Stimulated activated CD4-positive, alpha-beta T cell treated with anti-CD3 and anti-CD28 coated beads, Interleukin-2, amount 100 ng/mL, for 4 hours (primary cell): ENCODE results near the gene CEP170B.
"Not testable (repeated sequence)": the region's sequence is repeated elsewhere in the genome, so short reads cannot be mapped to it uniquely, and the experiment has no call there.

ENCODE experiments used
- DNase-seq: peaks from one replicate; pipeline ENCODE4 v3.0.0-alpha.2; 2020; ENCODE audit warnings: low read depth

Gene CEP170B

DNA sequence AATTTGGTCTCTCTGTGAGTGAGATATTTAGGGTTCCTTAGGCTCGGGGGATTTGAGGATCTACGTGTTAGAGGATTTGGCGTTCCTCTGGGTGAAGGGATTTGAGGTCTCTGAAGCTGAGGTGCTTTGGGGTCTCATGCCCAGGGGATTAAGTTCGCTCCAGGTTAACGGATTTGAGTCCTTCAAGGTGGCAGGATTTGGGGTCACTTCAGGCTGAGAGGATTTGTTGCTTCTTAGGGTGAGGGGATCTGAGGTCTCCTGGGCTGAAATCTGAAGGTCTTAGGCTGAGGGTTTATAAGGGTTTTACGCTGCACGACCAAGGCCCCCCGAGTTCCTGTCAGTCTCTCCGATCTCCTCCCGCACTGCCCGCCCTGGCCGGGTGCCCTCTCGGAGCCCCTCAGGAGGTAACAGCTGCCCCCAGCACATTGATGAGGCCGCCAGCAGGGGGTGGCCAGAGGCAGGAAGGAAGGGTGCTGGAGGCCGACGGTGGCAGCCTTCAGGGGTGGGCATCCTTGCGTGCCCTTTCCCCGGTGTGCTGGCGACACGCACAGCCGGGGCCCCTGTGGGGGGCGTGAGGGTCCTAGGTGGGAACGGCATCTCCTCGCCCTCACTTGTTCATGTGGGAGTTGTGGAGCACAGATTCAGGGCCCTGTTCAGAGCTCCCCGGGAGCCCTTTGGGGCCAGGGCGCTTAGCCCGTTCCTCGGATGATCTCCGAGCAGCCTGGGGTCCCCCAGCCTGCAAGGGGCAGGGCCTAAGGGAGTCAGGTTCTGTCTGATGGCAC lies 14.3 kb downstream of the CEP170B start:
- DNase-seq, result no peak

GRCh38 chr14:104879983-104880565 lies 15.0 kb downstream of the CEP170B start:
- DNase-seq, result no peak

DNA sequence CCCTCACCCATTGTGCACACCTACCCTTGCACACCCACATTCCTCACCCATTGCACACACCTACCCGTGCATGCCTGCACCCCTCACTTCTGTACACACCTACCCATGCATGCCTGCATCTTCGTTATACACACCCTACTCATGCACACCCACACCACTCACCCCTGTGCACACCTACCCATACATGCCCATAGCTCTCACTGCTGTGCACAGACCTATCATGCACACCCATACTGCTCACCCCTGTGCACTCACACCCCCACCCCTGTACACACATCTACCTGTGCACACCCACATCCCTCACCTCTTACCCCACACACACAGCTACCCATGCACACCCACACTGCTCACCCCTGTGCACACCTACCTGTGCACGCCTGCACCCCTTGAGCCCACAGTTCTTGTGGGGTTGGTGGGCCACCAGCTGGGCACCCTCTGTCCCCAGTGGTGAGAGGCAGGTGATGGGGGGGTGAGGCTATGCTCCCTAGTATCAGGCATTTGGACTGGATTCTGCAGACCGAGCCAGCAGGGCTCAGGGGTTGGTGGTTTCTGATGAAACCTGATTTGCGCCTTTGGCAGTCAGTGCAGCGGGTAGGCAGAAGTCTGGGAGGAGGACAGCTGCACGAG lies 15.6 kb downstream of the CEP170B start:
- no peak for DNase-seq

DNA sequence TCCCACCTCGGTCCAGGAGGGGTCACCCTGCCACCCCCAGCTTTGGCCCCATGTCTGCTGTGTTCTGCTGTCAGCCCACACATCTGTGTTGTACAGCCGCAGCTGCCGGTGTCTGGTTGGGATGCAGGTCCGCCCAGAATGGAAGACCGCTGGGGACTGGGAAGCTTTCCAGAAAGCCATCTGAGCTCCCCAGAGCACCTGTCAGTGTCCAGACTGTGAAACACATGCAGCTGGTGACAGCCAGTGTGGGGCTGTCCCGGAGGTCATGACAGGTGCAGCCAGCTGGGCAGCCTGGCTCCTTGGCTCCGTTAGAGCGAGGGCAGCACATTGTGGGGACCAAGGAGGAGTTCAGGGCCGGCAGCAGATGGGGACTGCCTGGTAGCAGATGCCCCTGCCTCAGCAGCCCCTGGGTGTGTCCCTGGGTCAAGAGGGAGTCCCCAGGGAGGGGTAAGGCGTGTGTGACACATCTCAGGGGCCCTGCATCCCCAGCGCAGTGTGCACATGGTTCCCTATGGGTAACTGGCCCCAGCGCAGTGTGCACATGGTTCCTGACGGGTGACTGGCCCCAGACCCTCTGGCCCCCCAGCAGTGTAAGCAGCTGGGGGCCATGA lies 16.4 kb downstream of the CEP170B start:
- no peak for DNase-seq

DNA sequence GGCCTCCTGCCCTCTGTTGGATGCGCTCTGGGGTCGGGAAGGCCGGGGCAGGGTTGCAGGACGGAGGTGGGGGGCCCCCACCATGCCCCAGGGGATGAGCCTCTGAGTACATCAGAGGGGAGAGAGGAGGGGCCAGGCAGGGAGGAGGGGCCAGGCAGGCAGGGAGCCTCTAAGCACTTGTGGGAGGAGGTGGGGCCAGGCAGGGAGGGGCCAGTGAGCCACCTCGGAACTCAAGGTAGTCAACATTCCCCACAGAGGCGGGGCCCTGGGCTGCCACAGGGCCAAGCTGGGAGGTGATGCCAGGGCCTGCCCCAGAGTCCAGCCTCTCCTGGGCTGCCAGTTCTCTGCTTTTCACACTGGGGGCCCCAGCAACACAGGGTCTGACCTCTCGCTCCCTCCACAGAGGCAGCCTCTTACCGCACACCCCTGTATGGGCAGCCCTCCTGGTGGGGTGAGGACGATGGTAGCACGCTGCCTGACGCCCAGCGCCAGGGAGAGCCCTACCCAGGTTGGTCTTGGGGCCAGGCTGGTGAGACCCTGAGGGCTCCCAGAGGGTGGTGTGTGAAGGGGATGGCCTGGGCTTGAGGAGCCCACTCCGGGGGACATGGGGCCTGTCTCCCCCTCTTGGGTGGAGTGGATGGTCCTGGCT lies 17.4 kb downstream of the CEP170B start:
- no peak for DNase-seq

GRCh38 chr14:104882991-104883660 lies 18.1 kb downstream of the CEP170B start:
- DNase-seq, result no peak

DNA sequence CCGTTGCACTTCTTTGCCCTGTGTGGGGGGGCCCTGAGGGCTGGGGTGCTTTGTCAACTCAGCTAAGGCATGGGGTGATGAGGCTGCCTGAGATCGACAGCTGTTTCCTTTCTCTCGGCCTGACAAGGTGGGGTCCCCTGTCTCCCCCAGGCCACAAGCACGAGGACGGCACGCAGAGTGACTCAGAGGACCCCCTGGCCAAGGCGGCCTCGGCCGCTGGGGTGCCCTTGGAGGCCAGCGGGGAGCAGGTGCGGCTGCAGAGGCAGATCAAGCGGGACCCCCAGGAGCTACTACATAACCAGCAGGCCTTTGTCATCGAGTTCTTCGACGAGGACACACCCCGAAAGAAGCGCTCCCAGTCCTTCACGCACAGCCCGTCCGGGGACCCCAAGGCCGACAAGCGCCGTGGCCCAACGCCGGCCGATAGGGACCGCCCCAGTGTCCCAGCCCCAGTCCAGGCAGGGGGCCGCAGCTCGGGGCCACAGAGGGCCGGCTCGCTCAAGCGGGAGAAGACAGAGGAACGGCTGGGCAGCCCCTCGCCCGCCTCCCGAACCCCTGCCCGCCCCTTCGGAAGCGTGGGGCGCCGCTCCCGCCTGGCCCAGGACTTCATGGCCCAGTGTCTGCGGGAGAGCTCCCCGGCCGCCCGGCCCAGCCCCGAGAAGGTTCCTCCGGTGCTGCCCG lies 18.8 kb downstream of the CEP170B start:
- DNase-seq, result no peak

- not testable (repeated sequence) for DNase-seq
Observed at GRCh38 chr14:104884381-104884780, 19.3 kb downstream of the CEP170B start.

DNA sequence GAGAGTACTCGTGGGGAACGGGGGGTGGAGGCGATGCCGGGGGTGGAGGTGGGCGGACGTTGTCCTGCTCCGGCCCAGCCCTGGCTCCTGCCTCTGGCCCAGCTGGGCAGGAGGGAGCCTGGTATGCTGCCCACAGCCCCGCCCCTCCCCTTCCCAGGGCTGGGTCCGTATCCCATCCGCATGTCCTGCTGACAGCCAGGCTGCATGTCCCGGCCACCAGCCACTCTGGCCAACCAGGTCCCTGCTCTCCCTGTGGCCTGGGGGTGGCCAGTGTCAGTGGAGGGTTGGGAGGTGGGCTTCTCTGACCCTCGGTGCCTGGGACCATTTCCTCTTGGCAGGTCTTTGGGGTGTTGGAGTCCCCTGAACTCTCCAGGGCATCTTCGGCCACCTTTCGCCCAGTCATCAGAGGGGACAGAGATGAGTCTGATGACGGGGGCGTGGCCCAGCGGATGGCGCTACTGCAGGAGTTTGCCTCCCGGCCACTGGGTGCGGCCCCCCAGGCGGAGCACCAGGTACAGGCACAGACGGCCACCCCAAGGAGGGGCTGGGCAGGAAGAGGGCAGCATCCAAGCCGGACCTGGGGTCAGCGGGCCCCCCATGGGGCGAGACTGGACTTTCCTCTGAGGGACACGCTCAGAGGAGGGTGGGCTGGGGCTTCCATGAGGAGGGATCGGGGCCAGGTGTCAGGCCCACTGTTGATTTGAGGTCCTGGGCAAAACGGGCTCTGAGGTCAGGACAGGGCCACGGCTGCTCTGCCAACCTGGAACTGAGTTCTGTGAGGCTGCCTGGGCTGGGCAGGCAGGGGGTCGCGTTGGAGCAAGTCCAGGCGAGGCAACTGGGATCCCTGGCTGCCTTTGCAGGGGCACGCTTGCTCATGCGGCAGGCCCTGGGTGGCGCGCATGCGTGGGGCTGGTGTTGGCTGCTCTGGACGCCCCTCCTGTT lies 20.2 kb downstream of the CEP170B start:
- no peak for DNase-seq

DNA sequence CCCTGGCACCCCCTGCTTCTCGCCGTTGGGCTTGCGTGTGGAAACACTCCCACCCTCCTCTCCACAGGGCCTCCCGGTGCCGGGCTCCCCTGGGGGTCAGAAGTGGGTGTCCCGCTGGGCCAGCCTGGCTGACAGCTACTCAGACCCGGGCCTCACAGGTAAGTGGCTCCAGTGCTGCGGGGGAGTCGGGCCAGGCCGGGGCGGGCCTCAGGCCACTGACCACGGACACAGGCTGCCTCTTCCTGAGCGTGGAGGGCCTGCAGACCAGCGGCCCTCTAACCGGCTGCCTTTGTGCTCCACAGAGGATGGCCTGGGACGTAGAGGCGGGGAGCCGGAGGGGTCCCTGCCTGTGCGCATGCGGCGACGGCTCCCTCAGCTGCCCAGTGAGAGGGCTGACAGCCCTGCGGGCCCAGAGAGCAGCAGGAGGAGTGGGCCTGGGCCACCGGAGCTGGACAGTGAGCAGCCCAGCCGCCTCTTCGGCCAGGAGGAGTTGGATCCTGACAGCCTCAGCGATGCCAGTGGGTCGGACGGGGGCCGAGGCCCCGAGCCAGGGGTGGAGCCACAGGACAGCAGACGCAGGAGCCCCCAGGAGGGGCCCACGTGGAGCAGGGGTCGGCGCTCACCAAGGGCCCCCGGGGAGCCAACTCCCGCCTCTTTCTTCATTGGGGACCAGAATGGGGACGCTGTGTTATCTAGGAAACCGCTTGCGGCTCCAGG lies 21.1 kb downstream of the CEP170B start:
- no peak for DNase-seq

GRCh38 chr14:104886690-104887622 lies 21.9 kb downstream of the CEP170B start:
- no peak for DNase-seq

DNA sequence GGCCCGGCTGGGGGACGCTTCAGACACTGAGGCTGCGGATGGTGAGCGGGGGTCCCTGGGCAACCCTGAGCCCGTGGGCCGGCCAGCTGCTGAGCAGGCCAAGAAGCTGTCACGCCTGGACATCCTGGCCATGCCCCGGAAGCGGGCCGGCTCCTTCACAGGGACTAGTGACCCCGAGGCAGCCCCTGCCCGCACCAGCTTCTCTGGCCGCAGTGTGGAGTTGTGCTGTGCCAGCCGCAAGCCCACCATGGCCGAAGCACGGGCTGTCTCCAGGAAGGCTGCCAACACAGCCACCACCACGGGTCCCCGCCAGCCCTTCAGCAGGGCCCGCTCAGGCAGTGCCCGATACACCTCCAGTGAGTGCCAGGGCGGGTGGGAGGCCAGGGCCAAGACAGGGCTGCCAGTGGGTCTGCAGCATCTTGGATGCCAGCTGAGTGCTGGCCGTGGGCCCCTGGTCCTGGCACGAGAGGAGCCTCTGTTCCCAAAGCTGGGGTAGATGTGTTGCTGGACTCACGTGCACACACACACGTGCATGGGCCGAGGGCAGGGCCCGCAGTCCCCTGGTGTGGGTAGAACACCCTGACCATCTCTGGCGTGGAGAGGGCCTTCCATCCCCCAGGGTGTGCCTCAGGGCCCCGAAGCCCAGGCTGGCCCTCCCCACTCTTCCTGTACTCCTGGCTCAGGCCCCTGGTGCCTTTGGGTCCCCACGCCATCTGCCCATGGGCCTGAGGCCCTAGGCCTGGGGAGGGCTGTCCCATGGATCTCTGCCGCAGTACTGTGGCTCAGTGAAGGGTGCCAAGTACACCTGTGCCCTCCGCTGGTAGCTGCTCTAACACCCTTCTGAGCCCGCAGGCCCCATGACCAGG lies 22.8 kb downstream of the CEP170B start:
- DNase-seq, result no peak

DNA sequence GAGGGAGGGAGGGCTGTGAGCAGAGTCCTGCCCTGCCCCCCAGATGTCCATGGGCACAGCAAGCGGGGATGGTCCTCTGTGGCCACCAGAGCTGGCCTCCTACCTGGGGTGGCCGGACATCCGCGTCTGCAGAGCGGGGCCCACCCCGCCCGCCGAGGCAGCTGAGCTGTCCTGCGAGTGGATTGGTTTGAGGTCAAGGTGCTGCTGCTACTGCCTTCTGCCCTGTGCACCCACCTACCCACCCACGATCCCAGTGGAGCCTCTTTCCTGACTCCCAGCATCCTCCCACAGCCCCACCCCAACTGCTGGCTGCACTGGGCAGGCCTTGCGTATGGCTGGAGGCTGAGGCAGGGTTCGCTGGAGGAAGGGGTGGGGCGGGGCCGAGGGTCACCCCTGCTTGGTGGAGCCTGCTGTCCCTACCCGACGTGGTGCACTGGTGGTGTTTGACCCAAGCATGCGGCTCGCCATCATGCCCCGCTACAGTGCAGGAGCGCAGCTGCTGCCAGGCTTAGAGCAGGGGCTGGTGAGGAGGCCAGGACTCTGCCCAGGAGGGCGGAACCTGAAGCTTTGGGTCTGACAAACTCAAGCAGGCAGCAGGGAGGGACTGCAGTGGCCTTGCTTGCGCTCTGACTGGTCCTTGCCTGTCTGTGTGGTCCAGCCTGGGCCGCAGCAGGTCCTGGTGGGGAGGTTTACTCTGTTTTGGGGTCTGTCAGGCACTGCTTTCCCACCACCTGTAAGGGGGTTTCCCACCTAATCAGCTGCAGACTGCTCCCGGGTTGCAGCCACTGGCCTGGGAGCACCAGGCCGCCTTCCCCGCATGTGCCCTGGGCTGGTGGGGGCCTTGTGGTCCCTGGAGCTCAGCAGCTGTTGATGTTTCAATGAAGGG lies 23.7 kb downstream of the CEP170B start:
- DNase-seq, result no peak

- no peak for DNase-seq
Observed at GRCh38 chr14:104889375-104889757, 24.3 kb downstream of the CEP170B start.

- DNase-seq, result not testable (repeated sequence)
Observed at GRCh38 chr14:104890292-104890691, 25.2 kb downstream of the CEP170B start.

DNA sequence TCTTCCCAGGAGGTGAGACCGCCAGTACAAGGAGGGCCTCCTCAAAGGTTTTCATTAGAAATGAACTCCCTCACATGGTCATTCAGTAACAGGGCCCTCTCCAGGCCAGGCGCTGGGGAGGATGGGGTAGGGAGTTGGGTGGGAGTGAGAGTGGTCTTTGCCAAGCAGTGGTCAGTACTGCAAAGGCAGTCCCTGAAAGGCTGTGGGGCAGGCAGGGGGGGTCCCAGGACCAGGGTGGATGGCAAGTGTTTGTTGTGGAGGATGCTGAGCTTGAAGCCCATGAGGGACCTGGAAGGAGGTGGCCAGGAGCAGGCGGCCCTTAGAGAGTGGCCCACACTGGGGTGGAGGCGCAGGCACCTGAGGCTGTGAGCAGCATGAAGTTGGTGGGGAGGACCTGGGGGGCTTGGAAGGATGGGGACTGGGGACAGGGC lies 26.1 kb downstream of the CEP170B start:
- DNase-seq, result no peak
